PC-9 (cell line): ENCODE data around the gene IPO4. TPM values are rescaled to one million over a fixed set of nuclear protein-coding genes. Genes with fewer than 3 reads are reported as not detected.
A peak's percentile ranks its signal among the peaks of the same experiment; 100 is the strongest.

Experiments
- BruUV-seq: library from RNA; stranded (reverse); fragments of 400-500 nt; replicated peaks from 2 replicates; lab custom pipeline; 2021; lab: Mats Ljungman, UMichigan
- CTCF ChIA-PET: fragments of 300-600 bp; sonication (Branson Sonifier 250); formaldehyde crosslinking; loops from one replicate; lab custom pipeline; 2022; ENCODE audit warnings: antibody characterized with exemption; lab: Charles Lee
- POLR2A ChIA-PET: fragments of 300-600 bp; sonication (Branson Sonifier 250); formaldehyde crosslinking; loops from one replicate; lab custom pipeline; 2022; ENCODE audit warnings: antibody characterized with exemption; ENCODE audit not compliant: unreplicated experiment; lab: Charles Lee
- DNase-seq, 2 experiments: peaks; one replicate each; pipeline versions ENCODE4 v3.0.0 to v3.0.0-alpha.2; 2015 to 2022; ENCODE audit warnings: mixed read lengths in 1 of 2
- H2AFZ ChIP-seq: fragments of 200-600 bp; sonication (generic); 2 replicates; pipeline ENCODE4 v1.8.1; 2017; ENCODE audit warnings: antibody characterized with exemption
- H3F3A ChIP-seq: fragments of 200-600 bp; sonication (generic); 2 replicates; pipeline ENCODE4 v1.8.1; 2017; ENCODE audit warnings: antibody characterized with exemption, mild to moderate bottlenecking, low read depth; ENCODE audit not compliant: insufficient read depth
- H3K27ac ChIP-seq: fragments of 200-600 bp; sonication (generic); 2 replicates; pipeline ENCODE4 v1.6.1; 2016; ENCODE audit warnings: mixed run types
- H3K27me3 ChIP-seq: fragments of 200-600 bp; sonication (generic); 2 replicates; pipeline ENCODE4 v1.6.1; 2016; ENCODE audit warnings: low read depth, mixed run types; ENCODE audit not compliant: insufficient read depth
- H3K36me3 ChIP-seq: fragments of 200-600 bp; sonication (generic); 2 replicates; pipeline ENCODE4 v1.6.1; 2016; ENCODE audit warnings: low read depth, mixed run types
- H3K4me1 ChIP-seq: fragments of 200-600 bp; sonication (generic); replicated peaks from 2 replicates; pipeline ENCODE4 v1.6.1; 2016; ENCODE audit warnings: mixed run types; ENCODE audit not compliant: insufficient read depth
- H3K4me2 ChIP-seq: fragments of 200-600 bp; sonication (generic); 2 replicates; pipeline ENCODE4 v1.6.1; 2017; ENCODE audit warnings: mixed run types
- H3K4me3 ChIP-seq: fragments of 200-600 bp; sonication (generic); 2 replicates; pipeline ENCODE4 v1.6.1; 2016; ENCODE audit warnings: mixed run types
- H3K79me2 ChIP-seq: fragments of 200-600 bp; sonication (generic); 2 replicates; pipeline ENCODE4 v1.6.1; 2017; ENCODE audit warnings: low read depth, mixed run types
- H3K9me2 ChIP-seq: fragments of 200-600 bp; sonication (generic); 2 replicates; pipeline ENCODE4 v1.8.1; 2017; ENCODE audit warnings: mild to moderate bottlenecking; ENCODE audit not compliant: insufficient read depth
- H3K9me3 ChIP-seq: fragments of 200-600 bp; sonication (generic); 2 replicates; pipeline ENCODE4 v1.8.1; 2016; ENCODE audit warnings: low read depth; ENCODE audit not compliant: insufficient read depth
- H4K20me1 ChIP-seq: fragments of 200-600 bp; sonication (generic); 2 replicates; pipeline ENCODE4 v1.8.1; 2017; ENCODE audit not compliant: insufficient read depth
- CTCF ChIP-seq: fragments of 200-600 bp; sonication (generic); conservative IDR thresholded peaks from 2 replicates; pipeline ENCODE4 v1.6.1; 2017; ENCODE audit warnings: mixed run types, antibody characterized with exemption, mild to moderate bottlenecking, moderate library complexity
- EZH2 ChIP-seq: fragments of 200-600 bp; sonication (generic); IDR thresholded peaks from 2 replicates; pipeline ENCODE4 v1.8.0; 2017; ENCODE audit warnings: antibody characterized with exemption, low read depth
- intact Hi-C: fragments of 100-400 bp; cut with micrococcal nuclease; formaldehyde crosslinking; loops from one replicate; pipeline ENCODE4 v1.10.0; 2022; ENCODE audit not compliant: unreplicated experiment
- total RNA-seq: library from RNA; stranded (reverse); gene quantifications from 2 replicates; pipeline ENCODE4 v1.2.3, GENCODE V29; 2021

IPO4 gene
- total RNA-seq, 1 experiment from 2014 or later = 44.1 TPM

DNA sequence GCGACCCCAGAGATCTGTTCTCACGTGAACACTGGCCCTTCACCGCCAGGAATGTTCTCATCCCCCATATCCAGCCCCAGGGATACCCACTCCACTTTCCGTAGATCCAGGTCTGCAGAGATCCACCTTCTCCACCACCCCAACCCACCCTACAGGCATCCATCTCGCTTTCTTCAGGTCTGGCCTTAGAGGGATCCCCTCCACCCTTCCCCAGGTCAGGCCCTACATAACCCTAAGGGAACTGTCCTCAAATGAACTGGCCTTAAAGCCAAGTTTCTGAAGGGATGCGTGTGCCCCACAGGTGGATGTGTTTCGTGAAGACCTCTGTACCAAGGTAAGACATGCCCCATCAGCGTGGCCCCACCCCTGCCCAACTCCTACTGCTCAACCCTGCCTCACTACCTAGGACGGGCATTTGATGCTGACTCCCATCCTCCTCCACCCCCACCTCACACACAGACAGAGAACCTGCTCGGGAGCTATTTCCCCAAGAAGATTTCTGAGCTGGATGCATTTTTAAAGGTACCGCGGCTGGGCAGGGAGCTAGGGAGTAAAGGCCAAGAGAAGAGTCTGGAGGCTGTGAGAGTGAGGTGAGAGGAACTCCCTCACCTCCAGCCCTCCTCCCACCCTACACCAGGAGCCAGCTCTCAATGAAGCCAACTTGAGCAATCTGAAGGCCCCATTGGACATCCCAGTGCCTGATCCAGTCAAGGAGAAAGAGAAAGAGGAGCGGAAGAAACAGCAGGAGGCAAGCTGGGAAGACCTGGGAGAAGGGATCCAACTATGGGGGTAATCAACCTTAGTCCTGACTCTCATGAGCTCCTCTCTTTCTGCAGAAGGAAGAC lies 51.7 kb downstream of the IPO4 start:
- TSS peak; percentile 50 for BruUV-seq
- Histone ChIP-seq H3K36me3 (no peaks in the 10 kb centered on the region), H2AFZ (no peak overlapping the region), H3K27me3 (no peaks in the 10 kb centered on the region), H3K9me2 (no peaks in the 10 kb centered on the region), H3K4me2 (peak overlapping the region; percentile 79), H3K4me1 (peaks cover 20% of the 10 kb centered on the region), H3K79me2 (peaks cover 21% of the 10 kb centered on the region), H3K4me3 (peak overlapping the region; percentile 87), H3K9me3 (no peaks in the 10 kb centered on the region), H3K27ac (no peak overlapping the region), H3F3A (peaks cover 10% of the 10 kb centered on the region), H4K20me1 (no peaks in the 10 kb centered on the region)
- TF ChIP-seq CTCF = no peak
- TF ChIP-seq EZH2 = no peak
- CTCF ChIA-PET = interaction anchor here (1.3 to 1.4 kb wide), 2 partner anchors 24 to 79 kb away, joined by 4 to 6 read pairs; partner anchors contain the start of gene IRF9
- POLR2A ChIA-PET = interaction anchor here (0.5 to 0.8 kb wide), 4 partner anchors 9 to 663 kb away, joined by 3 to 5 read pairs (median 4); partner anchors contain the start of gene TM9SF1
- intact Hi-C loops = no loop called here
- DNase-seq = no peak

- BruUV-seq = no TSS peak
- Histone ChIP-seq H3F3A (peaks cover 7% of the 10 kb centered on the region; the same call in 1 of the 2 replicates), H3K36me3 (no peaks in the 10 kb centered on the region), H3K27ac (peak within 1 kb of the TSS; percentile 27; the same call in 1 of the 2 replicates), H3K4me2 (peak within 1 kb of the TSS; percentile 84), H3K4me3 (peak within 1 kb of the TSS; percentile 87), H3K9me3 (no peaks in the 10 kb centered on the region), H3K4me1 (peaks cover 20% of the 10 kb centered on the region), H3K27me3 (no peaks in the 10 kb centered on the region), H3K9me2 (no peaks in the 10 kb centered on the region), H2AFZ (peak within 1 kb of the TSS; percentile 89), H3K79me2 (peaks cover 21% of the 10 kb centered on the region), H4K20me1 (no peaks in the 10 kb centered on the region)
- intact Hi-C loops = no loop called here
- peak; percentile 51 to 91 for DNase-seq
- ChIA-PET POLR2A (interaction anchor here (0.5 to 1.4 kb wide), 5 partner anchors 21 to 107 kb away, joined by 3 to 13 read pairs (median 5); partner anchors contain the start of genes DCAF11, NRL and TINF2), CTCF (interaction anchor here (0.6 to 1.4 kb wide), 3 partner anchors 22 to 78 kb away, joined by 4 to 6 read pairs (median 5); partner anchors contain the start of gene IRF9)
- TF ChIP-seq CTCF (no peak), EZH2 (no peak)
Observed at GRCh38 chr14:24135834-24136683, 52.6 kb downstream of the IPO4 start, which contains the start of gene PSME1. Gene PSME1 (plus strand): TSS chr14:24136194. CDS start chr14:24136263, 69 bp downstream.

GRCh38 chr14:24135584-24135833 lies 53.1 kb downstream of the IPO4 start:
- Histone ChIP-seq H3K36me3 (no peaks in the 10 kb centered on the region), H3K27me3 (no peaks in the 10 kb centered on the region), H4K20me1 (no peaks in the 10 kb centered on the region), H3K4me1 (peaks cover 20% of the 10 kb centered on the region), H3F3A (peaks cover 7% of the 10 kb centered on the region; the same call in 1 of the 2 replicates), H3K9me2 (no peaks in the 10 kb centered on the region), H3K27ac (peak overlapping the region; percentile 27; the same call in 1 of the 2 replicates), H2AFZ (peak overlapping the region; percentile 89), H3K4me2 (peak overlapping the region; percentile 84), H3K79me2 (peaks cover 21% of the 10 kb centered on the region), H3K4me3 (peak overlapping the region; percentile 87), H3K9me3 (no peaks in the 10 kb centered on the region)
- no peak for TF ChIP-seq EZH2
- no peak for TF ChIP-seq CTCF
- POLR2A ChIA-PET = interaction anchor here (0.7 to 1.4 kb wide), 3 partner anchors 21 to 42 kb away, joined by 3 to 13 read pairs (median 4); partner anchors contain the start of genes DCAF11 and NRL
- no TSS peak for BruUV-seq
- CTCF ChIA-PET = interaction anchor here (1.3 kb wide), 1 partner anchor 25 kb away, joined by 6 read pairs; the partner anchor contains the start of gene IRF9
- intact Hi-C loops = no loop called here
- DNase-seq = no peak
